Loucy (cell line): ENCODE measurements around the gene ACSF2.

Experiments used
- CTCF ChIP-seq: fragments of 200-600 bp; sonication (generic); conservative IDR thresholded peaks from 2 replicates; pipeline ENCODE4 v1.5.1; 2014; ENCODE audit warnings: mild to moderate bottlenecking, antibody characterized with exemption, low read length
- EZH2phosphoT487 ChIP-seq: fragments of 200-600 bp; IDR thresholded peaks from 2 replicates; pipeline ENCODE4 v1.6.1; 2018; ENCODE audit warnings: antibody characterized with exemption, mild to moderate bottlenecking, moderate library complexity, borderline replicate concordance

GRCh38 chr17:50482110-50482509 is 56.1 kb downstream of the ACSF2 start:
- TF ChIP-seq EZH2phosphoT487 (no peak), CTCF (no peak)
